SK-N-SH (cell line): Measurements from ENCODE around the gene MCCC1. TPM values are rescaled to one million over a fixed set of nuclear protein-coding genes. Genes with fewer than 3 reads are reported as not detected.

Experiments
- CTCF ChIA-PET: fragments of 300-600, 350-600 bp; formaldehyde crosslinking; extraction: SDS; loops from one replicate; lab custom pipeline; 2021; lab: Yijun Ruan, JAX
- POLR2A ChIA-PET: fragments of 350-600 bp; sonication (Branson Sonifier 250); formaldehyde crosslinking; extraction: SDS; loops from one replicate; lab custom pipeline; 2020; ENCODE audit warnings: antibody characterized with exemption, inconsistent platforms; lab: Yijun Ruan, JAX
- DNase-seq: peaks from one replicate; pipeline ENCODE4 v3.0.0; 2012
- H2AFZ ChIP-seq: fragments of 200-600 bp; sonication (generic); 2 replicates; pipeline ENCODE4 v1.8.1; 2016; ENCODE audit warnings: antibody characterized with exemption, mild to moderate bottlenecking, low read depth
- H3F3A ChIP-seq: fragments of 200-600 bp; sonication (generic); replicated peaks from 2 replicates; pipeline ENCODE3; 2016; ENCODE audit warnings: antibody characterized with exemption, mild to moderate bottlenecking; ENCODE audit not compliant: insufficient read depth
- H3K27ac ChIP-seq, 2 experiments: fragments of 200-500 bp in 1 of 2; fragments of 200-600 bp in 1 of 2; sonication (Bioruptor generic) in 1 of 2; sonication (generic), shearing (Covaris generic) in 1 of 2; 2 replicates each; pipeline versions ENCODE4 v1.5.1 to v1.6.1; 2014 to 2016; ENCODE audit warnings: low read depth in 2 of 2, inconsistent platforms in 1 of 2, low read length in 1 of 2, mild to moderate bottlenecking in 1 of 2, mixed read lengths in 1 of 2
- H3K27me3 ChIP-seq: fragments of 200-600 bp; sonication (generic), shearing (Covaris generic); 2 replicates; pipeline ENCODE4 v1.6.1; 2016; ENCODE audit warnings: mixed run types; ENCODE audit not compliant: insufficient read depth
- H3K36me3 ChIP-seq, 2 experiments: fragments of 200-500 bp in 1 of 2; fragments of 200-600 bp in 1 of 2; sonication (Bioruptor generic) in 1 of 2; sonication (generic) in 1 of 2; replicated peaks in 1 of 2; 2 replicates each; pipeline versions ENCODE3 to v1.5.1; 2014 to 2016; ENCODE audit warnings: low read length in 1 of 2, mild to moderate bottlenecking in 1 of 2; ENCODE audit not compliant: insufficient read depth in 2 of 2, control insufficient read depth in 1 of 2
- H3K4me1 ChIP-seq, 2 experiments: fragments of 200-500 bp in 1 of 2; fragments of 200-600 bp in 1 of 2; sonication (Bioruptor generic) in 1 of 2; sonication (generic), shearing (Covaris generic) in 1 of 2; 2 replicates each; pipeline versions ENCODE4 v1.5.1 to v1.6.1; 2014 to 2016; ENCODE audit warnings: low read depth in 1 of 2, low read length in 1 of 2, mixed run types in 1 of 2; ENCODE audit not compliant: insufficient read depth in 2 of 2, control insufficient read depth in 1 of 2
- H3K4me2 ChIP-seq: fragments of 200-600 bp; sonication (generic), shearing (Covaris generic); 2 replicates; pipeline ENCODE4 v1.6.1; 2017; ENCODE audit warnings: mixed run types
- H3K4me3 ChIP-seq, 2 experiments: fragments of 200-500 bp in 1 of 2; fragments of 200-600 bp in 1 of 2; sonication (Bioruptor generic) in 1 of 2; sonication (generic), shearing (Covaris generic) in 1 of 2; 2 replicates each; pipeline versions ENCODE4 v1.5.1 to v1.8.1; 2014 to 2016; ENCODE audit warnings: low read depth in 2 of 2, inconsistent platforms in 1 of 2, low read length in 1 of 2, mild to moderate bottlenecking in 1 of 2, mixed read lengths in 1 of 2, moderate library complexity in 1 of 2
- H3K79me2 ChIP-seq: fragments of 200-600 bp; sonication (generic); 2 replicates; pipeline ENCODE4 v1.8.1; 2017; ENCODE audit warnings: mild to moderate bottlenecking; ENCODE audit not compliant: insufficient read depth
- H3K9ac ChIP-seq: fragments of 200-600 bp; sonication (generic); 2 replicates; pipeline ENCODE4 v1.6.1; 2017; ENCODE audit warnings: mixed run types
- H3K9me2 ChIP-seq: fragments of 200-600 bp; sonication (generic); 2 replicates; pipeline ENCODE4 v1.6.1; 2017; ENCODE audit warnings: mixed run types
- H3K9me3 ChIP-seq: fragments of 200-600 bp; sonication (generic); 2 replicates; pipeline ENCODE4 v1.6.1; 2017; ENCODE audit warnings: mixed run types, mild to moderate bottlenecking, moderate library complexity
- H4K20me1 ChIP-seq: fragments of 200-600 bp; sonication (generic); 2 replicates; pipeline ENCODE4 v1.6.1; 2017; ENCODE audit warnings: mild to moderate bottlenecking, mixed run types; ENCODE audit not compliant: insufficient read depth
- CHD2 ChIP-seq: fragments of 150-350 bp; IDR thresholded peaks from 2 replicates; pipeline ENCODE4 v1.6.1; 2018; ENCODE audit warnings: low read length; ENCODE audit not compliant: partially characterized antibody
- EP300 ChIP-seq, 2 experiments: IDR thresholded peaks; 2 replicates each; pipeline versions ENCODE4 v1.4.0 to v1.6.1; 2012; ENCODE audit warnings: borderline replicate concordance in 1 of 2, low read depth in 1 of 2, low read length in 1 of 2
- EZH2phosphoT487 ChIP-seq: fragments of 200-600 bp; sonication (generic); IDR thresholded peaks from 2 replicates; pipeline ENCODE4 v1.6.1; 2017; ENCODE audit warnings: low read depth, mixed run types, mild to moderate bottlenecking, antibody characterized with exemption, moderate library complexity, borderline replicate concordance
- FOXM1 ChIP-seq: IDR thresholded peaks from 2 replicates; pipeline ENCODE4 v1.4.0; 2012; ENCODE audit warnings: low read depth, mild to moderate bottlenecking
- GABPA ChIP-seq: IDR thresholded peaks from 2 replicates; pipeline ENCODE4 v1.4.0; 2012; ENCODE audit warnings: low read depth, mild to moderate bottlenecking
- GATA2 ChIP-seq: sonication (generic); formaldehyde crosslinking; IDR thresholded peaks from 2 replicates; pipeline ENCODE4 v1.5.0; 2020; ENCODE audit warnings: mild to moderate bottlenecking, missing genetic modification reagents
- JUND ChIP-seq: IDR thresholded peaks from 2 replicates; pipeline ENCODE4 v1.4.0; 2012
- RAD21 ChIP-seq: IDR thresholded peaks from 2 replicates; pipeline ENCODE4 v1.6.1; 2012; ENCODE audit warnings: mild to moderate bottlenecking, low read length
- RFX5 ChIP-seq: IDR thresholded peaks from 2 replicates; pipeline ENCODE4 v1.6.1; 2012; ENCODE audit warnings: mild to moderate bottlenecking, improper control_type of control experiment, low read length
- RXRA ChIP-seq: IDR thresholded peaks from 2 replicates; pipeline ENCODE4 v1.4.0; 2012; ENCODE audit warnings: low read depth, mild to moderate bottlenecking, borderline replicate concordance
- SIN3A ChIP-seq: IDR thresholded peaks from 2 replicates; pipeline ENCODE4 v1.6.1; 2012; ENCODE audit warnings: low read depth, mild to moderate bottlenecking, low read length, moderate library complexity, borderline replicate concordance
- SMC3 ChIP-seq: IDR thresholded peaks from 2 replicates; pipeline ENCODE4 v1.6.1; 2012; ENCODE audit warnings: low read depth, low read length, improper control_type of control experiment
- YY1 ChIP-seq: IDR thresholded peaks from 2 replicates; pipeline ENCODE4 v1.4.0; 2012; ENCODE audit warnings: low read depth, mild to moderate bottlenecking
- whole genome bisulfite sequencing: methylation state at CpG from one replicate; pipeline ENCODE4 v1.1.6; 2017; ENCODE audit warnings: low lambda C conversion rate; 5-methylcytosine and 5-hydroxymethylcytosine counted together
- polyA plus RNA-seq, 3 experiments: library from polyadenylated mRNA; depleted of rRNA; stranded (reverse); fragments of >200 nt; gene quantifications; 2 replicates each; pipeline ENCODE4 v1.2.3, GENCODE V29; 2012
- TF ChIP-seq, protein P1 (sequence below): IDR thresholded peaks from 2 replicates; pipeline ENCODE4 v1.4.0; 2012; ENCODE audit warnings: low read depth
- TF ChIP-seq, protein P2 (sequence below): IDR thresholded peaks from 2 replicates; pipeline ENCODE4; 2012
- TF ChIP-seq, protein P3 (sequence below): IDR thresholded peaks from 2 replicates; pipeline ENCODE4 v1.6.1; 2012; ENCODE audit warnings: mild to moderate bottlenecking, low read depth, low read length, moderate library complexity
- TF ChIP-seq, protein P4 (sequence below): IDR thresholded peaks from 2 replicates; pipeline ENCODE4 v1.4.0; 2012; ENCODE audit warnings: low read depth, borderline replicate concordance
- TF ChIP-seq, protein P5 (sequence below): IDR thresholded peaks from 2 replicates; pipeline ENCODE4 v1.4.0; 2012; ENCODE audit warnings: low read depth, borderline replicate concordance
- TF ChIP-seq, protein P6 (sequence below): fragments of 200-600 bp; sonication (generic); IDR thresholded peaks from 2 replicates; pipeline ENCODE4 v1.6.1; 2017; ENCODE audit warnings: antibody characterized with exemption, mild to moderate bottlenecking, moderate library complexity

The MCCC1 gene
- polyA plus RNA-seq, 1 of the 3 experiments (the other 2 are of a cell fraction): 15.4 TPM

DNA sequence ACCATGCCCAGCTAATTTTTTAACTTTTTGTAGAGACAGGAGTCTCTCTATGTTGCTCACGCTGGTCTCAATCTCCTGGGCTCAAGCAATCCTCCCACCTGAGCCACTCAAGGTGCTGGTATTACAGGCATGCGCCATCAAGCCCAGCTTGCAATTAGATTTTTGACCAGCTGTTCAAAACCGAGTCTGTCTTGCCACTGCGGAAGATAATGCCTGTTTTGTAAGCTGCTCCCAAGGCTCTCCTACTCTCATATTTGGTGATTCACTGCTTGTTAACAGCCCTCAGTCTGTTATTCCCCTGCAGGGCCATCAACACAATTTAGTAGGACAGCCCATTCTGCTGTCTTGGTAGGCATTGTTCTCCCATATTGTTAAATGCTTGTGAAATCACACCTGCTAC lies 17.8 kb upstream of the MCCC1 start:
- Histone ChIP-seq H3K79me2 (no peaks in the 10 kb centered on the region), H2AFZ (no peak overlapping the region)
- WGBS: 59% methylated on average over 4 of the region's 4 CpGs
- no peak for TF ChIP-seq EZH2phosphoT487
- TF ChIP-seq RFX5: no peak
- TF ChIP-seq, protein P1, sequence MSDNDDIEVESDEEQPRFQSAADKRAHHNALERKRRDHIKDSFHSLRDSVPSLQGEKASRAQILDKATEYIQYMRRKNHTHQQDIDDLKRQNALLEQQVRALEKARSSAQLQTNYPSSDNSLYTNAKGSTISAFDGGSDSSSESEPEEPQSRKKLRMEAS: no peak
- TF ChIP-seq EP300 (IDR thresholded peaks at IDR 0.05; ENCODE audit: borderline replicate concordance in 1 of 2, low read depth in 1 of 2, low read length in 1 of 2): no peak
- TF ChIP-seq JUND: no peak
- TF ChIP-seq RXRA: no peak
- TF ChIP-seq RAD21: no peak
- TF ChIP-seq CHD2: no peak
- TF ChIP-seq, protein P2, sequence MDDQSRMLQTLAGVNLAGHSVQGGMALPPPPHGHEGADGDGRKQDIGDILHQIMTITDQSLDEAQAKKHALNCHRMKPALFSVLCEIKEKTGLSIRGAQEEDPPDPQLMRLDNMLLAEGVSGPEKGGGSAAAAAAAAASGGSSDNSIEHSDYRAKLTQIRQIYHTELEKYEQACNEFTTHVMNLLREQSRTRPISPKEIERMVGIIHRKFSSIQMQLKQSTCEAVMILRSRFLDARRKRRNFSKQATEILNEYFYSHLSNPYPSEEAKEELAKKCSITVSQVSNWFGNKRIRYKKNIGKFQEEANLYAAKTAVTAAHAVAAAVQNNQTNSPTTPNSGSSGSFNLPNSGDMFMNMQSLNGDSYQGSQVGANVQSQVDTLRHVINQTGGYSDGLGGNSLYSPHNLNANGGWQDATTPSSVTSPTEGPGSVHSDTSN: no peak
- TF ChIP-seq, protein P3, sequence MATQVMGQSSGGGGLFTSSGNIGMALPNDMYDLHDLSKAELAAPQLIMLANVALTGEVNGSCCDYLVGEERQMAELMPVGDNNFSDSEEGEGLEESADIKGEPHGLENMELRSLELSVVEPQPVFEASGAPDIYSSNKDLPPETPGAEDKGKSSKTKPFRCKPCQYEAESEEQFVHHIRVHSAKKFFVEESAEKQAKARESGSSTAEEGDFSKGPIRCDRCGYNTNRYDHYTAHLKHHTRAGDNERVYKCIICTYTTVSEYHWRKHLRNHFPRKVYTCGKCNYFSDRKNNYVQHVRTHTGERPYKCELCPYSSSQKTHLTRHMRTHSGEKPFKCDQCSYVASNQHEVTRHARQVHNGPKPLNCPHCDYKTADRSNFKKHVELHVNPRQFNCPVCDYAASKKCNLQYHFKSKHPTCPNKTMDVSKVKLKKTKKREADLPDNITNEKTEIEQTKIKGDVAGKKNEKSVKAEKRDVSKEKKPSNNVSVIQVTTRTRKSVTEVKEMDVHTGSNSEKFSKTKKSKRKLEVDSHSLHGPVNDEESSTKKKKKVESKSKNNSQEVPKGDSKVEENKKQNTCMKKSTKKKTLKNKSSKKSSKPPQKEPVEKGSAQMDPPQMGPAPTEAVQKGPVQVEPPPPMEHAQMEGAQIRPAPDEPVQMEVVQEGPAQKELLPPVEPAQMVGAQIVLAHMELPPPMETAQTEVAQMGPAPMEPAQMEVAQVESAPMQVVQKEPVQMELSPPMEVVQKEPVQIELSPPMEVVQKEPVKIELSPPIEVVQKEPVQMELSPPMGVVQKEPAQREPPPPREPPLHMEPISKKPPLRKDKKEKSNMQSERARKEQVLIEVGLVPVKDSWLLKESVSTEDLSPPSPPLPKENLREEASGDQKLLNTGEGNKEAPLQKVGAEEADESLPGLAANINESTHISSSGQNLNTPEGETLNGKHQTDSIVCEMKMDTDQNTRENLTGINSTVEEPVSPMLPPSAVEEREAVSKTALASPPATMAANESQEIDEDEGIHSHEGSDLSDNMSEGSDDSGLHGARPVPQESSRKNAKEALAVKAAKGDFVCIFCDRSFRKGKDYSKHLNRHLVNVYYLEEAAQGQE: no peak
- no peak for TF ChIP-seq SMC3
- TF ChIP-seq GABPA: no peak
- TF ChIP-seq, protein P4, sequence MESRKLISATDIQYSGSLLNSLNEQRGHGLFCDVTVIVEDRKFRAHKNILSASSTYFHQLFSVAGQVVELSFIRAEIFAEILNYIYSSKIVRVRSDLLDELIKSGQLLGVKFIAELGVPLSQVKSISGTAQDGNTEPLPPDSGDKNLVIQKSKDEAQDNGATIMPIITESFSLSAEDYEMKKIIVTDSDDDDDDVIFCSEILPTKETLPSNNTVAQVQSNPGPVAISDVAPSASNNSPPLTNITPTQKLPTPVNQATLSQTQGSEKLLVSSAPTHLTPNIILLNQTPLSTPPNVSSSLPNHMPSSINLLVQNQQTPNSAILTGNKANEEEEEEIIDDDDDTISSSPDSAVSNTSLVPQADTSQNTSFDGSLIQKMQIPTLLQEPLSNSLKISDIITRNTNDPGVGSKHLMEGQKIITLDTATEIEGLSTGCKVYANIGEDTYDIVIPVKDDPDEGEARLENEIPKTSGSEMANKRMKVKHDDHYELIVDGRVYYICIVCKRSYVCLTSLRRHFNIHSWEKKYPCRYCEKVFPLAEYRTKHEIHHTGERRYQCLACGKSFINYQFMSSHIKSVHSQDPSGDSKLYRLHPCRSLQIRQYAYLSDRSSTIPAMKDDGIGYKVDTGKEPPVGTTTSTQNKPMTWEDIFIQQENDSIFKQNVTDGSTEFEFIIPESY: no peak
- TF ChIP-seq, protein P5, sequence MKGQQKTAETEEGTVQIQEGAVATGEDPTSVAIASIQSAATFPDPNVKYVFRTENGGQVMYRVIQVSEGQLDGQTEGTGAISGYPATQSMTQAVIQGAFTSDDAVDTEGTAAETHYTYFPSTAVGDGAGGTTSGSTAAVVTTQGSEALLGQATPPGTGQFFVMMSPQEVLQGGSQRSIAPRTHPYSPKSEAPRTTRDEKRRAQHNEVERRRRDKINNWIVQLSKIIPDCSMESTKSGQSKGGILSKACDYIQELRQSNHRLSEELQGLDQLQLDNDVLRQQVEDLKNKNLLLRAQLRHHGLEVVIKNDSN: no peak
- TF ChIP-seq YY1: no peak
- TF ChIP-seq SIN3A: no peak
- no peak for TF ChIP-seq FOXM1
- TF ChIP-seq, protein P6, sequence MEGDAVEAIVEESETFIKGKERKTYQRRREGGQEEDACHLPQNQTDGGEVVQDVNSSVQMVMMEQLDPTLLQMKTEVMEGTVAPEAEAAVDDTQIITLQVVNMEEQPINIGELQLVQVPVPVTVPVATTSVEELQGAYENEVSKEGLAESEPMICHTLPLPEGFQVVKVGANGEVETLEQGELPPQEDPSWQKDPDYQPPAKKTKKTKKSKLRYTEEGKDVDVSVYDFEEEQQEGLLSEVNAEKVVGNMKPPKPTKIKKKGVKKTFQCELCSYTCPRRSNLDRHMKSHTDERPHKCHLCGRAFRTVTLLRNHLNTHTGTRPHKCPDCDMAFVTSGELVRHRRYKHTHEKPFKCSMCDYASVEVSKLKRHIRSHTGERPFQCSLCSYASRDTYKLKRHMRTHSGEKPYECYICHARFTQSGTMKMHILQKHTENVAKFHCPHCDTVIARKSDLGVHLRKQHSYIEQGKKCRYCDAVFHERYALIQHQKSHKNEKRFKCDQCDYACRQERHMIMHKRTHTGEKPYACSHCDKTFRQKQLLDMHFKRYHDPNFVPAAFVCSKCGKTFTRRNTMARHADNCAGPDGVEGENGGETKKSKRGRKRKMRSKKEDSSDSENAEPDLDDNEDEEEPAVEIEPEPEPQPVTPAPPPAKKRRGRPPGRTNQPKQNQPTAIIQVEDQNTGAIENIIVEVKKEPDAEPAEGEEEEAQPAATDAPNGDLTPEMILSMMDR: no peak
- TF ChIP-seq GATA2 (CRISPR knock-in tag): no peak
- TF ChIP-seq, all 33 proteins: peak for 0
- Histone ChIP-seq H3K27ac (no peak overlapping the region), H3K4me1 (peaks cover 0 to 21% of the 10 kb centered on the region in 2 experiments; a peak in 1 of 4 replicates), H3F3A (peaks cover 5% of the 10 kb centered on the region), H3K9ac (no peak overlapping the region), H3K9me3 (no peaks in the 10 kb centered on the region), H3K4me3 (no peak overlapping the region), H3K4me2 (no peak overlapping the region), H3K9me2 (no peaks in the 10 kb centered on the region), H3K36me3 (no peaks in the 10 kb centered on the region), H4K20me1 (no peaks in the 10 kb centered on the region), H3K27me3 (peaks cover 21% of the 10 kb centered on the region)
- no peak for DNase-seq
- ChIA-PET CTCF (interaction anchor here (0.6 to 7.2 kb wide), 5 partner anchors 62 to 686 kb away, joined by 3 to 42 read pairs (median 8); no protein-coding TSS in a partner anchor), POLR2A (interaction anchor here (0.6 kb wide), 1 partner anchor 19 kb away, joined by 5 read pairs; no protein-coding TSS in a partner anchor)
